ENCODE results near the gene DAB1.

The DAB1 gene

GRCh38 chr1:57061369-57061768 lies 362.5 kb downstream of the DAB1 start:
- no peak for DNase-seq

GRCh38 chr1:57060451-57060850 lies 363.4 kb downstream of the DAB1 start:
- DNase-seq = no peak

- no peak for DNase-seq
These were observed 365.0 kb downstream of the DAB1 start for GRCh38 chr1:57058652-57059501.

GRCh38 chr1:57048856-57049255 lies 375.0 kb downstream of the DAB1 start:
- DNase-seq = no peak

- DNase-seq = no peak
These were observed 377.4 kb downstream of the DAB1 start for GRCh38 chr1:57046462-57046861.

GRCh38 chr1:57041901-57042300 lies 382.0 kb downstream of the DAB1 start:
- DNase-seq = no peak

GRCh38 chr1:57040811-57041210 lies 383.0 kb downstream of the DAB1 start:
- DNase-seq = no peak

GRCh38 chr1:57036641-57037579 lies 386.9 kb downstream of the DAB1 start:
- no peak for DNase-seq

- DNase-seq = no peak
These were observed 389.1 kb downstream of the DAB1 start for GRCh38 chr1:57034713-57035112.

GRCh38 chr1:57033222-57034001 lies 390.4 kb downstream of the DAB1 start:
- DNase-seq = no peak

GRCh38 chr1:57026624-57027354 lies 397.1 kb downstream of the DAB1 start:
- DNase-seq = no peak

- DNase-seq = no peak
These were observed 399.0 kb downstream of the DAB1 start for GRCh38 chr1:57024855-57025254.

GRCh38 chr1:57024428-57024827 lies 399.4 kb downstream of the DAB1 start:
- no peak for DNase-seq

- no peak for DNase-seq
These were observed 403.6 kb downstream of the DAB1 start for GRCh38 chr1:57020216-57020615.

- no peak for DNase-seq
These were observed 404.5 kb downstream of the DAB1 start for GRCh38 chr1:57019236-57019839.

- DNase-seq = no peak
These were observed 405.7 kb downstream of the DAB1 start for GRCh38 chr1:57018119-57018518.

GRCh38 chr1:57017717-57018116 lies 406.1 kb downstream of the DAB1 start:
- no peak for DNase-seq

GRCh38 chr1:57017200-57017599 lies 406.7 kb downstream of the DAB1 start:
- DNase-seq = no peak

GRCh38 chr1:57015071-57015470 lies 408.8 kb downstream of the DAB1 start:
- DNase-seq = no peak

- DNase-seq = no peak
These were observed 410.3 kb downstream of the DAB1 start for GRCh38 chr1:57013522-57013921.

- no peak for DNase-seq
These were observed 411.5 kb downstream of the DAB1 start for GRCh38 chr1:57012315-57012714.

GRCh38 chr1:57010511-57010910 lies 413.3 kb downstream of the DAB1 start:
- no peak for DNase-seq
